GM10248 (cell line): ENCODE measurements around the gene OR11H12.
"Not testable (repeated sequence)": the region's sequence is repeated elsewhere in the genome, so short reads cannot be mapped to it uniquely, and the experiment has no call there.

ENCODE experiments used
- CTCF ChIA-PET: fragments of 300-600 bp; sonication (Branson Sonifier 250); formaldehyde crosslinking; extraction: SDS; loops from one replicate; lab custom pipeline; 2021; ENCODE audit warnings: antibody characterized with exemption; lab: Yijun Ruan, JAX
- POLR2A ChIA-PET: fragments of 350-650 bp; sonication (Branson Sonifier 250); formaldehyde crosslinking; extraction: SDS; loops from one replicate; lab custom pipeline; 2020; ENCODE audit warnings: antibody characterized with exemption; lab: Yijun Ruan, JAX
- DNase-seq: peaks from one replicate; pipeline ENCODE4 v3.0.0; 2012; ENCODE audit errors: extremely low spot score

Gene OR11H12, protein sequence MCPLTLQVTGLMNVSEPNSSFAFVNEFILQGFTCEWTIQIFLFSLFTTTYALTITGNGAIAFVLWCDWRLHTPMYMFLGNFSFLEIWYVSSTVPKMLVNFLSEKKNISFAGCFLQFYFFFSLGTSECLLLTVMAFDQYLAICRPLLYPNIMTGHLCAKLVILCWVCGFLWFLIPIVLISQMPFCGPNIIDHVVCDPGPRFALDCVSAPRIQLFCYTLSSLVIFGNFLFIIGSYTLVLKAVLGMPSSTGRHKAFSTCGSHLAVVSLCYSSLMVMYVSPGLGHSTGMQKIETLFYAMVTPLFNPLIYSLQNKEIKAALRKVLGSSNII

GRCh38 chr14:18600817-18601216 lies at the start of gene OR11H12:
Gene OR11H12, plus strand, starts transcription at chr14:18601117. Its CDS starts 0 bp downstream, at chr14:18601117.
- POLR2A ChIA-PET, DNase-seq, CTCF ChIA-PET: not testable (repeated sequence)

- CTCF ChIA-PET, DNase-seq, POLR2A ChIA-PET: not testable (repeated sequence)
Observed at GRCh38 chr14:18582908-18583307, 18.0 kb upstream of the OR11H12 start.

GRCh38 chr14:18626610-18627213 lies 25.8 kb downstream of the OR11H12 start:
- CTCF ChIA-PET, DNase-seq, POLR2A ChIA-PET: not testable (repeated sequence)

DNA sequence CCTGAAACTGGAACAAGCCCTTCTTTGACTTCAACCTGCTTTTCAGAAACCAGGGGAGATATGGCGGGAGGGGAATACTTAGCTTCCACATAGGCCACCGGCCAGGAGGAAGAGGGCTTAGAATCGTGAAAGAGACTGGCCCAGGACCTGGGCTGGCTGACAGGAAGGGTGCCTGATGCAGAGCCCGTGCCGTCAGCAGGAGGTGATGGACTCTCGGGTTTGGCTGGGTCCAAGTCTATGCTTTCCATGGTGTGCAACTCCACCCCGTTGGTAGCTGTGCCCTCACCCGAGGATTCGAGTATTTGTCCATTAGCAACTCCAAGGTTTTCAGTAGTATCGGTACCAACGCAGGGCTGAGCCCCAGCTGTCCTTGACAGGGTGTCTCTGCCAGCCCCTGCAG lies 35.1 kb downstream of the OR11H12 start:
- DNase-seq, CTCF ChIA-PET, POLR2A ChIA-PET: not testable (repeated sequence)

DNA sequence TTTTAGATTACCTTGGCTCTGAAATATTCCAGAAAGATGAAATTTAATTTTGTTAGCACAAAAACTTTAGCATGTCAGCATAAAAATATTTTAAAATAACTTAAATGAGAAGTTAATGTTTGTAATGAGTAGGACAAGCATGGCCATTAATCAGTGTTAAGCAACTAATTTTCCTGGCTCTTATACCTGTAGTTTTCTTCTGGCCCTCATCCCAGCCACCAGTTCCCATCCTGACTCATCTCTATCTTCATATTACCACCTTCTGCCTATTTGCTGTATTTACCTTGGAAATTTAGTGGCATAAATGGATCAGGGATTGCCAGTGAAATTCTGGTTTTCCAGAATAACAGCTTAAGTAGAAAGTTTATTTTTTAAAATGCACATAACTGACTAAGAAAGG lies 37.1 kb downstream of the OR11H12 start:
- POLR2A ChIA-PET, CTCF ChIA-PET, DNase-seq: not testable (repeated sequence)

DNA sequence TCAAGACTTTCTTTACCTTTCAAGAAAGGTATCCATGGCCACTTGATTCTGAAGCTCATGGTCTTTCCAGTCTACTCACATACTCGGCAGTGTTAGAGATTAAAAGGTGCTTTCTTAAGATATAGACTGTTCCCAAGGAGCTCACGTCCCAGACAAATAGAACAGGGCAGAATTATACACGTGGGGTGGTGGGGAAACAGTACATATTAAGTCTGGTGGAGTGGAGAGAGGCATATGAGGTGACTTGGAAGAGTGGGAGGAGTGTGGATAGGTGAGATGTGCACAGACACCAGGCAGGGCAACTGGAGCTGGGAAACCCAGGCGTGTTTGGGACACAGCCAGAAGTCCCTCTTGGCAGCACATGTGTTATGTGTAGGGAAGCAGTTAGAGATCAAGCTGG lies 37.9 kb downstream of the OR11H12 start:
- POLR2A ChIA-PET, CTCF ChIA-PET, DNase-seq: not testable (repeated sequence)

DNA sequence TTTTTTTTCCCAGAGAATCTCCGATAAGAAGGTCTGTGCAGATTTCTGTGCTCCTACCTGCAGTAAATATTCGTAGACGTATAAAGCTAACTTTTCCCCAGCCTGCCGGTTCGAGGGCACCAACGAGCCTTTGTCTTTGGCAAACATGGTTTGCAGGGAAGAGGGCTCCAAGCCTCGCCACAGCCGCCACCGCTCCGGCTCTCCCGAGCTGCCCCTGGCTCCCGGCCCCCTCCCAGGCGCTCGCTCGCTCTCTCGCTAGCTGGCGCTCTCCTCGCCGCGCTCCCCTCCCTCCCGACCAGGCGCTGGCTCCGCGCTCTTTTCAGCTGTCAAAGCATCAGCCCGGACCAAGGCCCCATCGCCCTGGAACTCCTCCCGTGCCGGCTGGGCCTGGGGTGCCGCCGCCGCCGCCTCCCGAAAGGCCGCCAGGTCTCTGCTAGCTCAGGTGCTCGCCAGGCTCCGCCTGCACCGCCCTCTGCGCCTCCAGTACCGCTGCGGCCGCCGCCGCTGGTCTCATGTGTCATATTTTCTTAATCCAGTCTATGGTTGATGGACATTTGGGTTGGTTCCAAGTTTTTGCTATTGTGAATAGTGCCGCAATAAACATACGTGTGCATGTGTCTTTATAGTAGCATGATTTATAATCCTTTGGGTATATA lies 45.3 kb downstream of the OR11H12 start:
- DNase-seq, CTCF ChIA-PET, POLR2A ChIA-PET: not testable (repeated sequence)
